ENCODE measurements around the gene QPRT. TPM values are rescaled to one million over a fixed set of nuclear protein-coding genes. Genes with fewer than 3 reads are reported as not detected.

The QPRT gene
- total and polyA plus RNA-seq, 2 of the 13 experiments (the other 11 are each of a cell fraction or from before 2014, with no cell fraction given), result 130 to 218 TPM

- TF ChIP-seq ATF6 (CRISPR knock-in tag; conservative IDR thresholded peaks at IDR 0.05) (no peak), MNT (IDR thresholded peaks at IDR 0.05) (peak; percentile 78), TCF7 (IDR thresholded peaks at IDR 0.05; ENCODE audit: low read depth) (no peak), ZNF788 (CRISPR knock-in tag; IDR thresholded peaks at IDR 0.05; ENCODE audit: borderline replicate concordance) (no peak), JARID2 (CRISPR knock-in tag; IDR thresholded peaks at IDR 0.05; ENCODE audit: insufficient replicate concordance) (no peak), ARID3A (IDR thresholded peaks at IDR 0.05; ENCODE audit: low read depth, low read length) (peak; percentile 73; the same call in 1 of the 2 replicates), ZNF629 (CRISPR knock-in tag; conservative IDR thresholded peaks at IDR 0.05) (0 out of 2 replicates have a peak, but pooled peaks have one; percentile 11), DMTF1 (CRISPR knock-in tag; IDR thresholded peaks at IDR 0.05) (no peak), PHF21A (CRISPR knock-in tag; IDR thresholded peaks at IDR 0.05) (peak; percentile 53; the same call in 1 of the 2 replicates), YEATS2 (CRISPR knock-in tag; IDR thresholded peaks at IDR 0.05; ENCODE audit: borderline replicate concordance) (no peak), TEAD2 (CRISPR knock-in tag; IDR thresholded peaks at IDR 0.05) (no peak), IRF2 (CRISPR knock-in tag; IDR thresholded peaks at IDR 0.05) (0 out of 2 replicates have a peak, but pooled peaks have one; percentile 31), SKIL (CRISPR knock-in tag; IDR thresholded peaks at IDR 0.05; ENCODE audit: borderline replicate concordance) (no peak), ZNF546 (CRISPR knock-in tag; conservative IDR thresholded peaks at IDR 0.05) (no peak), ZNF282 (IDR thresholded peaks at IDR 0.05; ENCODE audit: partially characterized antibody) (no peak), ZNF24 (IDR thresholded peaks at IDR 0.05) (0 out of 2 replicates have a peak, but pooled peaks have one; percentile 14), SP140L (CRISPR knock-in tag; IDR thresholded peaks at IDR 0.05; ENCODE audit: borderline replicate concordance) (0 out of 2 replicates have a peak, but pooled peaks have one; percentile 79), POLR2AphosphoS5 (IDR thresholded peaks at IDR 0.05; ENCODE audit: low read depth, low read length) (no peak), ATM (IDR thresholded peaks at IDR 0.05; ENCODE audit: borderline replicate concordance) (no peak)
These were observed 31.5 kb downstream of the QPRT start (continued) for GRCh38 chr16:29710227-29711219.
